ENCODE results near the gene LMAN2.

LMAN2 gene

DNA sequence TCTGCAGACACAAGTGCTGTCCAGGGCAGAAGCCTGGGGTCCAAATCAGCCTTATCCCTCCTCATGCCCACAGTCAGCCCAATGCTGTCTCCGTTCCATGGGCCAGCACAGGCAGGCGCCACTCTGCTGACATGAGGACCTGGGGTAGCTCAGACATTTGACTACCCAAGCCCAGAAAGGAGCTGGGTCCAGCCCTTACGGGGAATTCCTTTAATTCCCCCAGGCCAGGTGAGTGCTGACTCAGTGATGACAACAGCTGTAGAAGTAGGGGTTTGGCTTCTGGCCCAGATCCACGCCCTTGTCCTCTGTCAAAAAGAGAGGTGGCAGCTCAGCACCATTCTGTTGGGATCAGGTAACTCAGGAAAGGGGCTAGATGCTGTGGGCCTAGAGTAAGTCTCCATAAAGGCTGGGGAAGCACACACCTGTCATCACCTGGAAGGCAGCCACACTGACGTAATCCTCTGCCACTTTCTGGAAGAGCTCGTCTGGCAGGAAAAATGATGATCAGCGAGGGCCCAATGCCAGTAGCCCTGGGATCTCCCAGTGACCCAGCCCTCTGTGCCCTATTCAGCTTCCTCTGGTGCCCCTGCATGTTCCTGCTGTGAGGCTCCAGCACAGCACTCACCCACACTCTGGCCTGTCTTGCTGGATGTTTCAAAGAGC is 49.8 kb downstream of the LMAN2 start (continued):
- TF ChIP-seq, protein P1, sequence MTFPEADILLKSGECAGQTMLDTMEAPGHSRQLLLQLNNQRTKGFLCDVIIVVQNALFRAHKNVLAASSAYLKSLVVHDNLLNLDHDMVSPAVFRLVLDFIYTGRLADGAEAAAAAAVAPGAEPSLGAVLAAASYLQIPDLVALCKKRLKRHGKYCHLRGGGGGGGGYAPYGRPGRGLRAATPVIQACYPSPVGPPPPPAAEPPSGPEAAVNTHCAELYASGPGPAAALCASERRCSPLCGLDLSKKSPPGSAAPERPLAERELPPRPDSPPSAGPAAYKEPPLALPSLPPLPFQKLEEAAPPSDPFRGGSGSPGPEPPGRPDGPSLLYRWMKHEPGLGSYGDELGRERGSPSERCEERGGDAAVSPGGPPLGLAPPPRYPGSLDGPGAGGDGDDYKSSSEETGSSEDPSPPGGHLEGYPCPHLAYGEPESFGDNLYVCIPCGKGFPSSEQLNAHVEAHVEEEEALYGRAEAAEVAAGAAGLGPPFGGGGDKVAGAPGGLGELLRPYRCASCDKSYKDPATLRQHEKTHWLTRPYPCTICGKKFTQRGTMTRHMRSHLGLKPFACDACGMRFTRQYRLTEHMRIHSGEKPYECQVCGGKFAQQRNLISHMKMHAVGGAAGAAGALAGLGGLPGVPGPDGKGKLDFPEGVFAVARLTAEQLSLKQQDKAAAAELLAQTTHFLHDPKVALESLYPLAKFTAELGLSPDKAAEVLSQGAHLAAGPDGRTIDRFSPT (tag by site-specific recombination; IDR thresholded peaks at IDR 0.05): no peak

DNA sequence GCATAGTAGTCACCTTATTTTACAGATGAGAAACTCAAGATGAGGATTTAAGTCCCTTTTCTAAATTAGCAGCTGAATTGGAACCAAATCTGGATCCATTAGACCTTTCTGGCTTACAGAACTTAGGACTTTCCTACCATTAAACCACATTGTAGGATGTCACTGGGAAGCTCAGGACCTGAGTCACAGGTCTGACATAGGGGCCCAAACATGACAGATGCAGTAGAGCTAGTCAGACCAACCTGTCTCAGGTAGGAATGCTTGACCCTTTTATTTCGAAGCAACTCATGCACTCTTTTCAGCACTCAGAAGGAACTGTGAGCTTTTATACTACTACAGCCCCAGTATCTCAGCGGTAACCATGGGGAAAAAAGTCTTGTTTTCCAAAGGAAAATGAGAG is 50.5 kb downstream of the LMAN2 start:
- no peak overlapping the region for H3K4me3 ChIP-seq (ENCODE audit: low read depth, low read length)
- H3K27ac ChIP-seq (ENCODE audit: extremely low read depth, low read depth, low read length): 0 out of 2 replicates have a peak overlapping the region, but pooled peaks have one; percentile 2
- POLR2A ChIA-PET: interaction anchor here (1.1 to 1.3 kb wide), 3 partner anchors 9 to 78 kb away, joined by 3 to 10 read pairs (median 4); partner anchors contain the start of gene MXD3

DNA sequence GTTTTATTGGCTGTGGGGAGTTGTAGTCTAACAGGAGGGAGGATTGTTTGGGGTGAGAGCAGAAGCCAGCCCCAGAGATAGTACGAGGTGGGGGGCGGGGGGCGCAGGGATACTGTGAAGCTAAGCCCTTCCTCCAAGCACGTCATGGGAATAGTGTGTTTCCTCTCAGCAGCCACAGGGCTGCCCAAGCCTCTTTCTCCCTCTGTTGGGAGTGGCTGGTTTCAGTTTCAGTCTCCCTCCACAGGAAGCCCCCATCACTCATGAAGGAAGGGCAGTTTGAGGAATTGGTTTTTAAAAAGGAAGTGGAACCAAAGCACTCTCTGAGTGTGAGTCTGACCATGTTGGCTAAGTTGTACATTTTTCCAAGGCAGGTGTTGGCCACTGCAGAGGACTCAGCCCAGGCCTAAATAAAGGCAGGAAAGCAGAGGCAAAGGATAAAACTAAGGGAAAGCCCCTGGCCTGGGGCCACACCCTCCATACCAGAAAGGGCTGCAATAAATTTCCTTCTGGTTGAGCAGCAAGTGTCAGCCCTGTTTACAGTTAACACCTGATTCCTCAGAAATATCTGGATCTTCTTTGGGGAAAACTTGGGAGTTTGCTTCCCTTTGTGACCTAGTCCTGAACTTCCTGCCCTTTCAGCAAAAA is 51.1 kb downstream of the LMAN2 start:
- POLR2A ChIA-PET: interaction anchor here (0.6 to 1.2 kb wide), 2 partner anchors 9 to 148 kb away, joined by 3 to 4 read pairs; no protein-coding TSS in a partner anchor
- CTCF ChIA-PET: interaction anchor here (0.5 to 3.4 kb wide), 7 partner anchors 10 to 640 kb away, joined by 3 to 16 read pairs (median 3); no protein-coding TSS in a partner anchor
- H3K27ac ChIP-seq (ENCODE audit: extremely low read depth, low read depth, low read length): peak overlapping the region; percentile 2; the same call in 1 of the 2 replicates
- no peaks in the 10 kb centered on the region for H3K9me3 ChIP-seq (ENCODE audit: control insufficient read depth, insufficient read depth, low read depth, low read length)
- no peak overlapping the region for H3K4me3 ChIP-seq (ENCODE audit: low read depth, low read length)
- peaks cover 4 to 68% of the 10 kb centered on the region in 2 experiments; a peak in 2 of 3 replicates for H3K36me3 ChIP-seq (ENCODE audit: control insufficient read depth in 2 of 2, insufficient read depth in 1 of 2, low read length in 2 of 2)
- H3K4me1 ChIP-seq (ENCODE audit: control insufficient read depth, insufficient read depth, low read length): peaks cover 10% of the 10 kb centered on the region
- TF ChIP-seq SCRT2 (tag by site-specific recombination; IDR thresholded peaks at IDR 0.05) (no peak), CTCF (tag by site-specific recombination; IDR thresholded peaks at IDR 0.05) (peak; percentile 56), IKZF3 (tag by site-specific recombination; IDR thresholded peaks at IDR 0.05) (peak; percentile 6; the same call in 1 of the 2 replicates), ZNF335 (tag by site-specific recombination; conservative IDR thresholded peaks at IDR 0.05) (peak; percentile 57), SP2 (tag by site-specific recombination; IDR thresholded peaks at IDR 0.05) (peak; percentile 45; the same call in 1 of the 2 replicates), ZNF792 (tag by site-specific recombination; IDR thresholded peaks at IDR 0.05) (no peak), ZNF791 (tag by site-specific recombination; IDR thresholded peaks at IDR 0.05) (no peak), PRDM10 (tag by site-specific recombination; IDR thresholded peaks at IDR 0.05) (peak; percentile 43; the same call in 1 of the 2 replicates)

More for the DNA sequence above, 50.5 kb downstream of the LMAN2 start:
- CTCF ChIA-PET: interaction anchor here (1.1 to 3.4 kb wide), 4 partner anchors 9 to 640 kb away, joined by 3 to 16 read pairs (median 11); no protein-coding TSS in a partner anchor
- TF ChIP-seq ZNF777 (tag by site-specific recombination; IDR thresholded peaks at IDR 0.05; ENCODE audit: borderline replicate concordance) (no peak), ZFP37 (tag by site-specific recombination; IDR thresholded peaks at IDR 0.05) (no peak), SCRT1 (tag by site-specific recombination; IDR thresholded peaks at IDR 0.05; ENCODE audit: borderline replicate concordance) (no peak), ZNF248 (tag by site-specific recombination; IDR thresholded peaks at IDR 0.05) (no peak), REPIN1 (tag by site-specific recombination; IDR thresholded peaks at IDR 0.05; ENCODE audit: low read depth) (no peak), ZNF24 (tag by site-specific recombination; IDR thresholded peaks at IDR 0.05) (no peak), ZNF184 (tag by site-specific recombination; IDR thresholded peaks at IDR 0.05) (no peak)
- TF ChIP-seq, protein P2, sequence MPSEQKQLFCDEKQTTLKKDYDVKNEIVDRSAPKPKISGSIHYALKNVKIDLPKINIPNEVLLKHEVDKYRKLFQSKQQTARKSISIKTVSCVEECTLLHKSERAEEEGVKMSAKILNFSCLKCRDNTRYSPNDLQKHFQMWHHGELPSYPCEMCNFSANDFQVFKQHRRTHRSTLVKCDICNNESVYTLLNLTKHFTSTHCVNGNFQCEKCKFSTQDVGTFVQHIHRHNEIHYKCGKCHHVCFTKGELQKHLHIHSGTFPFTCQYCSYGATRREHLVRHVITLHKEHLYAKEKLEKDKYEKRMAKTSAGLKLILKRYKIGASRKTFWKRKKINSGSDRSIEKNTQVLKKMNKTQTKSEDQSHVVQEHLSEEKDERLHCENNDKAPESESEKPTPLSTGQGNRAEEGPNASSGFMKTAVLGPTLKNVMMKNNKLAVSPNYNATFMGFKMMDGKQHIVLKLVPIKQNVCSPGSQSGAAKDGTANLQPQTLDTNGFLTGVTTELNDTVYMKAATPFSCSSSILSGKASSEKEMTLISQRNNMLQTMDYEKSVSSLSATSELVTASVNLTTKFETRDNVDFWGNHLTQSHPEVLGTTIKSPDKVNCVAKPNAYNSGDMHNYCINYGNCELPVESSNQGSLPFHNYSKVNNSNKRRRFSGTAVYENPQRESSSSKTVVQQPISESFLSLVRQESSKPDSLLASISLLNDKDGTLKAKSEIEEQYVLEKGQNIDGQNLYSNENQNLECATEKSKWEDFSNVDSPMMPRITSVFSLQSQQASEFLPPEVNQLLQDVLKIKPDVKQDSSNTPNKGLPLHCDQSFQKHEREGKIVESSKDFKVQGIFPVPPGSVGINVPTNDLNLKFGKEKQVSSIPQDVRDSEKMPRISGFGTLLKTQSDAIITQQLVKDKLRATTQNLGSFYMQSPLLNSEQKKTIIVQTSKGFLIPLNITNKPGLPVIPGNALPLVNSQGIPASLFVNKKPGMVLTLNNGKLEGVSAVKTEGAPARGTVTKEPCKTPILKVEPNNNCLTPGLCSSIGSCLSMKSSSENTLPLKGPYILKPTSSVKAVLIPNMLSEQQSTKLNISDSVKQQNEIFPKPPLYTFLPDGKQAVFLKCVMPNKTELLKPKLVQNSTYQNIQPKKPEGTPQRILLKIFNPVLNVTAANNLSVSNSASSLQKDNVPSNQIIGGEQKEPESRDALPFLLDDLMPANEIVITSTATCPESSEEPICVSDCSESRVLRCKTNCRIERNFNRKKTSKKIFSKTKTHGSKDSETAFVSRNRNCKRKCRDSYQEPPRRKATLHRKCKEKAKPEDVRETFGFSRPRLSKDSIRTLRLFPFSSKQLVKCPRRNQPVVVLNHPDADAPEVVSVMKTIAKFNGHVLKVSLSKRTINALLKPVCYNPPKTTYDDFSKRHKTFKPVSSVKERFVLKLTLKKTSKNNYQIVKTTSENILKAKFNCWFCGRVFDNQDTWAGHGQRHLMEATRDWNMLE (tag by site-specific recombination; conservative IDR thresholded peaks at IDR 0.05; ENCODE audit: low read depth): no peak
- H3K36me3 ChIP-seq (ENCODE audit: control insufficient read depth in 2 of 2, insufficient read depth in 1 of 2, low read length in 2 of 2): peaks cover 4 to 68% of the 10 kb centered on the region in 2 experiments; a peak in 2 of 3 replicates
- no peaks in the 10 kb centered on the region for H3K9me3 ChIP-seq (ENCODE audit: control insufficient read depth, insufficient read depth, low read depth, low read length)
- peaks cover 13% of the 10 kb centered on the region for H3K4me1 ChIP-seq (ENCODE audit: control insufficient read depth, insufficient read depth, low read length)
